Measurements from ENCODE around the gene AMMECR1L.

DNA sequence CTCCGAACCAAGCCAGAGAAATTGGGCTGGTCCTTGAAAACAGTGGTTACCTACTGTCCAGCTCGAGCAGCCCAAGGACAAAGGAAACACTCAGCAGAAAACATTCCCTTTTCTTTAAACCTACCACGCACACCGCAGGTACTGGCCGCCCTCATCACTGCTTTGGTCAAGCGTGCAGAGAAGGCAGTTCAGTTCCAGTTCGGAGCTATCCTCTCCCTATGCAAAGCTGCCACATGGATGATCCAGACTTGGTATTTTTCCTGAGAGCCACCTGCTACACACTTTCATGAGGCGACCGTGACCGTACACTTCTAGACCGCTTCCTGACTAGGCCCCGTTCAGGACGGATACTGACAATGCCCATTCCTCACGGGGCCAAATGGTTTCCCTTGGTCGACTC lies 23.5 kb downstream of the AMMECR1L start:
- TF ChIP-seq MAX (IDR thresholded peaks at IDR 0.05) (no peak), RAD21 (IDR thresholded peaks at IDR 0.05) (no peak), CTCF (IDR thresholded peaks at IDR 0.05; ENCODE audit: low read depth, low read length, missing input control) (no peak), EGR1 (IDR thresholded peaks at IDR 0.05; ENCODE audit: low read depth in 2 of 2) (no peak), RXRA (IDR thresholded peaks at IDR 0.05) (no peak), SP1 (IDR thresholded peaks at IDR 0.05) (no peak), TAF1 (conservative IDR thresholded peaks at IDR 0.05) (no peak)

Data from liver (tissue), 3 donors.